H1 (cell line): ENCODE results near the gene CRTC3. TPM values are rescaled to one million over a fixed set of nuclear protein-coding genes. Genes with fewer than 3 reads are reported as not detected.
A peak's percentile ranks its signal among the peaks of the same experiment; 100 is the strongest.

Experiments
- CTCF ChIA-PET: fragments of 300-600 bp; sonication (Branson Sonifier 250); formaldehyde crosslinking; loops from one replicate; lab custom pipeline; 2021; ENCODE audit not compliant: partially characterized antibody; lab: Charles Lee
- POLR2A ChIA-PET: fragments of 300-600 bp; sonication (Branson Sonifier 250); formaldehyde crosslinking; loops from one replicate; lab custom pipeline; 2021; ENCODE audit warnings: inconsistent platforms; ENCODE audit not compliant: partially characterized antibody; lab: Charles Lee
- DNase-seq, 2 experiments: peaks; one replicate each; pipeline versions ENCODE4 v3.0.0 to v3.0.0-alpha.2; 2010 to 2022; ENCODE audit warnings: low spot score in 2 of 2, low read depth in 1 of 2, mixed read lengths in 1 of 2
- FAIRE-seq: peaks from 2 replicates; lab custom pipeline; 2011; peaks lifted over from hg19 to GRCh38; lab: Jason Lieb, UNC
- H2AFZ ChIP-seq: 2 replicates; pipeline ENCODE4 v1.8.1; 2012; ENCODE audit warnings: low read length, inconsistent platforms
- H2AK5ac ChIP-seq: 2 replicates; pipeline ENCODE4 v1.6.1; 2013; ENCODE audit warnings: low read depth, low read length
- H2BK120ac ChIP-seq: replicated peaks from 2 replicates; pipeline ENCODE3; 2013; ENCODE audit warnings: low read depth, low read length, inconsistent platforms
- H2BK12ac ChIP-seq: 2 replicates; pipeline ENCODE4 v1.6.1; 2013; ENCODE audit warnings: low read depth, low read length
- H2BK15ac ChIP-seq: 2 replicates; pipeline ENCODE4 v1.6.1; 2013; ENCODE audit warnings: low read length
- H2BK20ac ChIP-seq: 2 replicates; pipeline ENCODE4 v1.6.1; 2013; ENCODE audit warnings: low read length
- H2BK5ac ChIP-seq: 2 replicates; pipeline ENCODE4 v1.6.1; 2013; ENCODE audit warnings: low read depth, low read length
- H3K14ac ChIP-seq: 2 replicates; pipeline ENCODE4 v1.6.1; 2013; ENCODE audit warnings: inconsistent platforms; ENCODE audit not compliant: insufficient read length
- H3K18ac ChIP-seq: 2 replicates; pipeline ENCODE4 v1.6.1; 2013; ENCODE audit warnings: low read length; ENCODE audit errors: extremely low read depth
- H3K23ac ChIP-seq: 2 replicates; pipeline ENCODE4 v1.6.1; 2013; ENCODE audit warnings: inconsistent platforms; ENCODE audit not compliant: insufficient read length
- H3K23me2 ChIP-seq: 2 replicates; pipeline ENCODE4 v1.6.1; 2013; ENCODE audit warnings: low read depth, low read length
- H3K27ac ChIP-seq: 2 replicates; pipeline ENCODE4 v1.6.1; 2011; ENCODE audit warnings: low read depth, low read length, inconsistent platforms
- H3K27me3 ChIP-seq, 4 experiments: replicated peaks in 1 of 4; 1 replicate in 1 of 4; 2 replicates in 3 of 4; pipeline versions ENCODE4 v1.6.1 to v1.8.1; 2011 to 2013; ENCODE audit warnings: low read length in 3 of 4, mild to moderate bottlenecking in 3 of 4, inconsistent platforms in 2 of 4, mixed read lengths in 2 of 4, moderate library complexity in 1 of 4; ENCODE audit not compliant: control insufficient read depth in 3 of 4, insufficient read depth in 3 of 4; ENCODE audit errors: extremely low read depth in 1 of 4
- H3K36me3 ChIP-seq, 4 experiments: 2 replicates each; pipeline versions ENCODE4 v1.6.1 to v1.8.1; 2011 to 2013; ENCODE audit warnings: mild to moderate bottlenecking in 4 of 4, low read length in 3 of 4, moderate library complexity in 2 of 4, control low read depth in 1 of 4, inconsistent platforms in 1 of 4; ENCODE audit not compliant: insufficient read depth in 4 of 4, control insufficient read depth in 2 of 4
- H3K4ac ChIP-seq: replicated peaks from 2 replicates; pipeline ENCODE3; 2013; ENCODE audit warnings: low read length, low read depth, mixed read lengths, inconsistent platforms; ENCODE audit not compliant: insufficient read length
- H3K4me1 ChIP-seq, 4 experiments: replicated peaks in 1 of 4; 1 replicate in 1 of 4; 2 replicates in 3 of 4; pipeline versions ENCODE4 v1.6.1 to v1.8.1; 2011 to 2013; ENCODE audit warnings: low read length in 3 of 4, inconsistent platforms in 2 of 4, mixed read lengths in 1 of 4; ENCODE audit not compliant: insufficient read depth in 4 of 4, control insufficient read depth in 3 of 4
- H3K4me2 ChIP-seq, 2 experiments: 2 replicates each; pipeline versions ENCODE4 v1.6.1 to v1.8.1; 2011 to 2013; ENCODE audit warnings: low read depth in 2 of 2, low read length in 2 of 2, control low read depth in 1 of 2, inconsistent platforms in 1 of 2, mild to moderate bottlenecking in 1 of 2; ENCODE audit not compliant: insufficient read depth in 1 of 2
- H3K4me3 ChIP-seq, 4 experiments: fragments of 200-600, 300-600 bp in 1 of 4; sonication (generic), shearing (Covaris generic), sonication (Bioruptor Twin) in 1 of 4; 2 replicates each; pipeline versions ENCODE4 v1.5.1 to v1.8.1; 2011 to 2016; ENCODE audit warnings: low read length in 4 of 4, low read depth in 3 of 4, control low read depth in 2 of 4, inconsistent platforms in 2 of 4, mild to moderate bottlenecking in 2 of 4, mixed read lengths in 1 of 4, moderate library complexity in 1 of 4; ENCODE audit not compliant: insufficient read depth in 2 of 4; ENCODE audit errors: extremely low read depth in 1 of 4
- H3K56ac ChIP-seq: replicated peaks from 2 replicates; pipeline ENCODE3; 2013; ENCODE audit warnings: low read depth, mild to moderate bottlenecking, mixed read lengths, low read length, inconsistent platforms; ENCODE audit not compliant: insufficient read length
- H3K79me1 ChIP-seq: 2 replicates; pipeline ENCODE4 v1.6.1; 2013; ENCODE audit warnings: low read depth, low read length, control low read depth
- H3K79me2 ChIP-seq, 2 experiments: 2 replicates each; pipeline versions ENCODE4 v1.6.1 to v1.8.1; 2012 to 2013; ENCODE audit warnings: low read length in 2 of 2, mild to moderate bottlenecking in 2 of 2, inconsistent platforms in 1 of 2; ENCODE audit not compliant: insufficient read depth in 2 of 2, control insufficient read depth in 1 of 2
- H3K9ac ChIP-seq, 4 experiments: replicated peaks in 1 of 4; 1 replicate in 1 of 4; 2 replicates in 3 of 4; pipeline versions ENCODE4 v1.6.1 to v1.8.1; 2011 to 2013; ENCODE audit warnings: low read depth in 3 of 4, low read length in 3 of 4, control low read depth in 2 of 4, mild to moderate bottlenecking in 2 of 4, moderate library complexity in 2 of 4, inconsistent platforms in 1 of 4; ENCODE audit errors: extremely low read depth in 1 of 4
- H3K9me3 ChIP-seq, 2 experiments: 2 replicates each; pipeline versions ENCODE4 v1.6.1 to v1.8.1; 2012 to 2013; ENCODE audit warnings: mild to moderate bottlenecking in 2 of 2, moderate library complexity in 2 of 2, control low read depth in 1 of 2, inconsistent platforms in 1 of 2, low read depth in 1 of 2, low read length in 1 of 2, mixed read lengths in 1 of 2; ENCODE audit not compliant: insufficient read depth in 2 of 2
- H4K20me1 ChIP-seq, 2 experiments: replicated peaks in 1 of 2; 2 replicates each; pipeline versions ENCODE3 to v1.8.1; 2011 to 2013; ENCODE audit warnings: inconsistent platforms in 2 of 2, low read length in 2 of 2, mild to moderate bottlenecking in 1 of 2; ENCODE audit not compliant: insufficient read depth in 2 of 2, control insufficient read depth in 1 of 2
- H4K5ac ChIP-seq: 2 replicates; pipeline ENCODE4 v1.6.1; 2013; ENCODE audit warnings: low read length, low read depth, mixed read lengths, inconsistent platforms; ENCODE audit not compliant: insufficient read length
- H4K8ac ChIP-seq: 2 replicates; pipeline ENCODE4 v1.8.0; 2013; ENCODE audit warnings: mild to moderate bottlenecking, moderate library complexity, low read length, inconsistent platforms; ENCODE audit not compliant: insufficient read depth; ENCODE audit errors: extremely low read depth
- H4K91ac ChIP-seq: replicated peaks from 2 replicates; pipeline ENCODE3; 2013; ENCODE audit warnings: low read length, mixed read lengths, inconsistent platforms; ENCODE audit not compliant: insufficient read length
- CEBPB ChIP-seq: IDR thresholded peaks from 2 replicates; pipeline ENCODE4 v1.6.1; 2012; ENCODE audit warnings: low read depth, low read length
- ZNF274 ChIP-seq: IDR thresholded peaks from 2 replicates; pipeline ENCODE4 v1.7.0; 2012; ENCODE audit warnings: low read length, borderline replicate concordance; ENCODE audit errors: extremely low read depth
- WGBS, 2 experiments: shearing (Covaris generic) in 1 of 2; methylation state at CpG; one replicate each; pipeline versions ENCODE4 v1.1.6 to v1.1.7; 2013 to 2015; ENCODE audit warnings: low lambda C conversion rate in 2 of 2, mixed read lengths in 2 of 2, inconsistent platforms in 1 of 2, low coverage in 1 of 2, missing lambda C conversion rate in 1 of 2; ENCODE audit not compliant: insufficient replicate concordance in 2 of 2, insufficient coverage in 1 of 2, insufficient read length in 1 of 2; ENCODE audit errors: extremely low coverage in 1 of 2, missing lambda C conversion rate in 1 of 2; 5-methylcytosine and 5-hydroxymethylcytosine counted together
- long read RNA-seq, 2 experiments: library from RNA in 1 of 2; library from capped mRNA in 1 of 2; stranded (forward); transcript quantifications; one replicate each; pipeline ENCODE4 v2.0.0, GENCODE V29; 2021; ENCODE audit warnings: inconsistent platforms in 1 of 2
- polyA minus RNA-seq, 3 experiments: library from RNA; depleted of rRNA, polyadenylated mRNA; stranded (reverse); fragments of >200 nt; gene quantifications; 1 replicate in 2 of 3; 2 replicates in 1 of 3; pipeline ENCODE4 v1.2.3, GENCODE V29; 2011
- polyA plus RNA-seq, 7 experiments: library from polyadenylated mRNA; depleted of rRNA in 3 of 7; stranded (reverse) in 5 of 7; unstranded in 2 of 7; fragments of >200 nt in 5 of 7; fragments of 200-250 nt in 2 of 7; gene quantifications; 1 replicate in 5 of 7; 2 replicates in 1 of 7; 4 replicates in 1 of 7; pipeline versions ENCODE4 v1.2.1 to v1.2.3, GENCODE V29; 2011 to 2013; ENCODE audit warnings: missing spikeins in 2 of 7, mixed read lengths in 2 of 7
- total RNA-seq: library from RNA; stranded (reverse); fragmentation: NEBNext Ultra II Directional; extraction: Animal tissue kit (Norgen Biotek cat#: 25700); gene quantifications from 2 replicates; pipeline ENCODE4 v1.2.1, GENCODE V29; 2021
- TF ChIP-seq, protein P1 (sequence below): IDR thresholded peaks from 2 replicates; pipeline ENCODE4 v1.6.1; 2012; ENCODE audit warnings: low read length, inconsistent platforms

CRTC3 gene, protein sequence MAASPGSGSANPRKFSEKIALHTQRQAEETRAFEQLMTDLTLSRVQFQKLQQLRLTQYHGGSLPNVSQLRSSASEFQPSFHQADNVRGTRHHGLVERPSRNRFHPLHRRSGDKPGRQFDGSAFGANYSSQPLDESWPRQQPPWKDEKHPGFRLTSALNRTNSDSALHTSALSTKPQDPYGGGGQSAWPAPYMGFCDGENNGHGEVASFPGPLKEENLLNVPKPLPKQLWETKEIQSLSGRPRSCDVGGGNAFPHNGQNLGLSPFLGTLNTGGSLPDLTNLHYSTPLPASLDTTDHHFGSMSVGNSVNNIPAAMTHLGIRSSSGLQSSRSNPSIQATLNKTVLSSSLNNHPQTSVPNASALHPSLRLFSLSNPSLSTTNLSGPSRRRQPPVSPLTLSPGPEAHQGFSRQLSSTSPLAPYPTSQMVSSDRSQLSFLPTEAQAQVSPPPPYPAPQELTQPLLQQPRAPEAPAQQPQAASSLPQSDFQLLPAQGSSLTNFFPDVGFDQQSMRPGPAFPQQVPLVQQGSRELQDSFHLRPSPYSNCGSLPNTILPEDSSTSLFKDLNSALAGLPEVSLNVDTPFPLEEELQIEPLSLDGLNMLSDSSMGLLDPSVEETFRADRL
- total RNA-seq (5.0 and 5.1 TPM in 2 replicates), polyA plus RNA-seq (2011; rRNA removed) (5.1 and 5.3 TPM in 2 replicates), polyA minus RNA-seq (2011; rRNA and poly(A)+ RNA removed) (6.2 and 6.9 TPM in 2 replicates)
- polyA plus RNA-seq (2011; cell fraction: cytosol; rRNA removed), result 3.0 TPM
- polyA plus RNA-seq (2011; cell fraction: nucleus; rRNA removed), result 5.1 TPM
- polyA plus RNA-seq (2012, experiment 1 of 2), result 4.2 to 5.4 TPM (median 4.9 TPM) in 4 replicates
- 3.0 TPM for polyA plus RNA-seq (2012, experiment 2 of 2)
- polyA plus RNA-seq (2013, experiment 1 of 2), result 2.2 TPM
- polyA plus RNA-seq (2013, experiment 2 of 2), result 2.0 TPM
- 3.7 TPM for polyA minus RNA-seq (2011; cell fraction: cytosol; rRNA and poly(A)+ RNA removed)
- 6.4 TPM for polyA minus RNA-seq (2011; cell fraction: nucleus; rRNA and poly(A)+ RNA removed)
- long read RNA-seq, experiment 1, partial matches to known transcripts, result 1 of 4 reads
- long read RNA-seq, experiment 1, other reads (novel, unspliced or antisense), result 2 of 4 reads
- long read RNA-seq, experiment 2, result 0 reads

GRCh38 chr15:90529371-90530249 lies at the start of gene CRTC3:
Gene CRTC3, plus strand, starts transcription at chr15:90529923. Its CDS starts 149 bp downstream, at chr15:90530072.
- no peaks in the 10 kb centered on the region for H3K36me3 ChIP-seq
- no peak within 1 kb of the TSS for H2AK5ac ChIP-seq
- peak within 1 kb of the TSS in 3 of 4 experiments; percentile 20 to 92 (median 43); a peak in 2 of 7 replicates for H3K9ac ChIP-seq
- H3K4me1 ChIP-seq, result 0 out of 7 replicates have a peak, but pooled peaks cover 0 to 2% (median 0%) of the 10 kb centered on the region in 4 experiments
- H3K4ac ChIP-seq, result no peak within 1 kb of the TSS
- H2BK15ac ChIP-seq, result no peak within 1 kb of the TSS; the same call in 1 of the 2 replicates
- DNase-seq (peak in 1 of 2 experiments; percentile 75), FAIRE-seq (no peak)
- H2BK12ac ChIP-seq, result no peak within 1 kb of the TSS
- H3K14ac ChIP-seq, result no peak within 1 kb of the TSS
- peak within 1 kb of the TSS; percentile 19; the same call in 1 of the 2 replicates for H3K18ac ChIP-seq
- H4K91ac ChIP-seq, result no peak within 1 kb of the TSS
- H3K23ac ChIP-seq, result no peak within 1 kb of the TSS
- H3K4me2 ChIP-seq, result peak within 1 kb of the TSS; percentile 49 to 82
- no peak within 1 kb of the TSS for H2BK120ac ChIP-seq
- no peak within 1 kb of the TSS for H4K5ac ChIP-seq
- no peaks in the 10 kb centered on the region for H3K9me3 ChIP-seq
- no peak within 1 kb of the TSS for H2BK5ac ChIP-seq
- no peak within 1 kb of the TSS for H2BK20ac ChIP-seq
- H3K79me2 ChIP-seq, result no peaks in the 10 kb centered on the region
- H3K56ac ChIP-seq, result peak within 1 kb of the TSS; percentile 77
- ChIA-PET CTCF (interaction anchor here (0.5 to 2.5 kb wide), 7 partner anchors 9 to 209 kb away, joined by 3 to 10 read pairs (median 4); no protein-coding TSS in a partner anchor), POLR2A (interaction anchor here (1.1 kb wide), 1 partner anchor 10 kb away, joined by 6 read pairs; no protein-coding TSS in a partner anchor)
- H3K27me3 ChIP-seq, result peaks cover 7 to 35% (median 29%) of the 10 kb centered on the region in 4 experiments
- no peaks in the 10 kb centered on the region; the same call in 1 of the 2 replicates for H3K23me2 ChIP-seq
- H4K8ac ChIP-seq, result peak within 1 kb of the TSS; percentile 22
- H3K79me1 ChIP-seq, result no peaks in the 10 kb centered on the region
- H2AFZ ChIP-seq, result peak within 1 kb of the TSS; percentile 63; the same call in 1 of the 2 replicates
- peak within 1 kb of the TSS; percentile 55 to 73 (median 68) for H3K4me3 ChIP-seq
- H3K27ac ChIP-seq, result no peak within 1 kb of the TSS
- peaks cover 0 to 3% of the 10 kb centered on the region in 2 experiments for H4K20me1 ChIP-seq
- WGBS, 2 experiments, result 4% methylated on average over 29 of the region's 104 CpGs; no CpG with 5 or more reads in 1 of the 2 experiments
- TF ChIP-seq, protein P1, sequence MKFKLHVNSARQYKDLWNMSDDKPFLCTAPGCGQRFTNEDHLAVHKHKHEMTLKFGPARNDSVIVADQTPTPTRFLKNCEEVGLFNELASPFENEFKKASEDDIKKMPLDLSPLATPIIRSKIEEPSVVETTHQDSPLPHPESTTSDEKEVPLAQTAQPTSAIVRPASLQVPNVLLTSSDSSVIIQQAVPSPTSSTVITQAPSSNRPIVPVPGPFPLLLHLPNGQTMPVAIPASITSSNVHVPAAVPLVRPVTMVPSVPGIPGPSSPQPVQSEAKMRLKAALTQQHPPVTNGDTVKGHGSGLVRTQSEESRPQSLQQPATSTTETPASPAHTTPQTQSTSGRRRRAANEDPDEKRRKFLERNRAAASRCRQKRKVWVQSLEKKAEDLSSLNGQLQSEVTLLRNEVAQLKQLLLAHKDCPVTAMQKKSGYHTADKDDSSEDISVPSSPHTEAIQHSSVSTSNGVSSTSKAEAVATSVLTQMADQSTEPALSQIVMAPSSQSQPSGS, result no peak
- TF ChIP-seq ZNF274, result no peak
- TF ChIP-seq CEBPB, result no peak
